RWPE2 (cell line): ENCODE results near the gene CBFA2T3.

Experiments used
- ATAC-seq: fragments of 200-7000 bp; cut with Tn5 transposase; 3 replicates; pipeline ENCODE4 v1.9.1; 2021; ENCODE audit warnings: low read depth
- DNase-seq: peaks from one replicate; pipeline ENCODE4 v3.0.0-alpha.2; 2020; ENCODE audit warnings: low spot score
- H3K27ac ChIP-seq: fragments of 450-650 bp; 2 replicates; pipeline ENCODE4 v1.5.1; 2017; ENCODE audit warnings: mild to moderate bottlenecking; ENCODE audit not compliant: poor library complexity, severe bottlenecking
- H3K27me3 ChIP-seq: fragments of 250-450 bp; sonication (Bioruptor Pico); 2 replicates; pipeline ENCODE4 v1.5.1; 2021; ENCODE audit warnings: mild to moderate bottlenecking, moderate library complexity; ENCODE audit not compliant: insufficient read depth, poor library complexity, severe bottlenecking
- H3K36me3 ChIP-seq: fragments of 250-450 bp; sonication (Bioruptor Pico); 2 replicates; pipeline ENCODE4 v1.5.1; 2020; ENCODE audit warnings: low read depth, mild to moderate bottlenecking, moderate library complexity
- H3K4me1 ChIP-seq: fragments of 250-450 bp; sonication (Bioruptor Pico); 2 replicates; pipeline ENCODE4 v1.5.1; 2021; ENCODE audit warnings: mild to moderate bottlenecking, moderate library complexity; ENCODE audit not compliant: insufficient read depth, poor library complexity, severe bottlenecking
- H3K4me3 ChIP-seq: fragments of 250-450 bp; sonication (Bioruptor Pico); 2 replicates; pipeline ENCODE4 v1.5.1; 2021; ENCODE audit warnings: mild to moderate bottlenecking, moderate library complexity; ENCODE audit not compliant: severe bottlenecking
- H3K9me3 ChIP-seq: fragments of 250-450 bp; sonication (Bioruptor Pico); 2 replicates; pipeline ENCODE4 v1.5.1; 2021; ENCODE audit warnings: mild to moderate bottlenecking, moderate library complexity; ENCODE audit not compliant: severe bottlenecking
- CTCF ChIP-seq: fragments of 450-650 bp; IDR thresholded peaks from one replicate; pipeline ENCODE4 v1.5.1; 2017; ENCODE audit warnings: mild to moderate bottlenecking, moderate library complexity; ENCODE audit not compliant: poor library complexity, severe bottlenecking

The CBFA2T3 gene

GRCh38 chr16:88941913-88942909 is 34.8 kb downstream of the CBFA2T3 start:
- Histone ChIP-seq H3K27ac (no peak overlapping the region), H3K27me3 (peaks cover 82% of the 10 kb centered on the region), H3K4me3 (no peak overlapping the region), H3K9me3 (no peaks in the 10 kb centered on the region), H3K36me3 (no peaks in the 10 kb centered on the region), H3K4me1 (no peaks in the 10 kb centered on the region)
- DNase-seq = no peak
- TF ChIP-seq CTCF = peak; percentile 81
- ATAC-seq = 0 out of 3 replicates have a peak, but pooled peaks have one; percentile 34

GRCh38 chr16:88940862-88941817 is 35.9 kb downstream of the CBFA2T3 start:
- no peak for ATAC-seq
- Histone ChIP-seq H3K36me3 (no peaks in the 10 kb centered on the region), H3K27ac (no peak overlapping the region)

GRCh38 chr16:88939972-88940861 is 36.8 kb downstream of the CBFA2T3 start:
- Histone ChIP-seq H3K27ac (no peak overlapping the region), H3K4me3 (no peak overlapping the region)
- ATAC-seq = 0 out of 3 replicates have a peak, but pooled peaks have one; percentile 28

More at GRCh38 chr16:88940862-88941817, 35.9 kb downstream of the CBFA2T3 start:
- peak overlapping the region; percentile 17 for H3K4me3 ChIP-seq
- no peaks in the 10 kb centered on the region for H3K4me1 ChIP-seq
- peaks cover 73% of the 10 kb centered on the region for H3K27me3 ChIP-seq
- TF ChIP-seq CTCF = no peak
- no peaks in the 10 kb centered on the region for H3K9me3 ChIP-seq
- no peak for DNase-seq

More at GRCh38 chr16:88939972-88940861, 36.8 kb downstream of the CBFA2T3 start:
- TF ChIP-seq CTCF = no peak
- H3K9me3 ChIP-seq = no peaks in the 10 kb centered on the region
- no peak for DNase-seq
- H3K36me3 ChIP-seq = no peaks in the 10 kb centered on the region
- no peaks in the 10 kb centered on the region for H3K4me1 ChIP-seq
- H3K27me3 ChIP-seq = peaks cover 64% of the 10 kb centered on the region
